ENCODE results near the gene AGMAT. TPM values are rescaled to one million over a fixed set of nuclear protein-coding genes. Genes with fewer than 3 reads are reported as not detected.

AGMAT gene
- total RNA-seq, 1 donor: 2.6 TPM

DNA sequence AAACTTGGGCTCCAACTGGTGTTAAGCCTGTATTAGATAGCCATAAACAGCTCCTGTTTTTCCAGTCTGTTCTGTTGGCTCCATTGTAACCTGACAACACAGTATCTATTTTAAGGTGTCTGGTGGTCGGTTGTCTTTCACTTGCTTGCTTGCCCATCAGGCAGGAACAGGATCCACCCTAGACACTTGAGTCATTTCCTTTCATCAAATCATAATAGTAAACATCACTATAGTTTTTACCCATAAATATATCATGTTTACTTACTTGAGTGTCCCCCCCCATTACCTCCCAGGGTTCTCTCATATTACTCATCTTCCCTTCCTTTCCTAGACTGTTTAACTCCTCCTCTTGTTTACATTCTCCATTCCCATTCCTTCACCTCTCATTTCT, 35.3 kb upstream of the AGMAT start:
- peak; percentile 84 for DNase-seq (ENCODE audit: low read depth)
- H3K4me3 ChIP-seq (ENCODE audit: low read depth, low read length): no peak overlapping the region
- TF ChIP-seq, protein P1, sequence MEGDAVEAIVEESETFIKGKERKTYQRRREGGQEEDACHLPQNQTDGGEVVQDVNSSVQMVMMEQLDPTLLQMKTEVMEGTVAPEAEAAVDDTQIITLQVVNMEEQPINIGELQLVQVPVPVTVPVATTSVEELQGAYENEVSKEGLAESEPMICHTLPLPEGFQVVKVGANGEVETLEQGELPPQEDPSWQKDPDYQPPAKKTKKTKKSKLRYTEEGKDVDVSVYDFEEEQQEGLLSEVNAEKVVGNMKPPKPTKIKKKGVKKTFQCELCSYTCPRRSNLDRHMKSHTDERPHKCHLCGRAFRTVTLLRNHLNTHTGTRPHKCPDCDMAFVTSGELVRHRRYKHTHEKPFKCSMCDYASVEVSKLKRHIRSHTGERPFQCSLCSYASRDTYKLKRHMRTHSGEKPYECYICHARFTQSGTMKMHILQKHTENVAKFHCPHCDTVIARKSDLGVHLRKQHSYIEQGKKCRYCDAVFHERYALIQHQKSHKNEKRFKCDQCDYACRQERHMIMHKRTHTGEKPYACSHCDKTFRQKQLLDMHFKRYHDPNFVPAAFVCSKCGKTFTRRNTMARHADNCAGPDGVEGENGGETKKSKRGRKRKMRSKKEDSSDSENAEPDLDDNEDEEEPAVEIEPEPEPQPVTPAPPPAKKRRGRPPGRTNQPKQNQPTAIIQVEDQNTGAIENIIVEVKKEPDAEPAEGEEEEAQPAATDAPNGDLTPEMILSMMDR (IDR thresholded peaks at IDR 0.05; ENCODE audit: insufficient read depth, low read depth, low read length): no peak

DNA sequence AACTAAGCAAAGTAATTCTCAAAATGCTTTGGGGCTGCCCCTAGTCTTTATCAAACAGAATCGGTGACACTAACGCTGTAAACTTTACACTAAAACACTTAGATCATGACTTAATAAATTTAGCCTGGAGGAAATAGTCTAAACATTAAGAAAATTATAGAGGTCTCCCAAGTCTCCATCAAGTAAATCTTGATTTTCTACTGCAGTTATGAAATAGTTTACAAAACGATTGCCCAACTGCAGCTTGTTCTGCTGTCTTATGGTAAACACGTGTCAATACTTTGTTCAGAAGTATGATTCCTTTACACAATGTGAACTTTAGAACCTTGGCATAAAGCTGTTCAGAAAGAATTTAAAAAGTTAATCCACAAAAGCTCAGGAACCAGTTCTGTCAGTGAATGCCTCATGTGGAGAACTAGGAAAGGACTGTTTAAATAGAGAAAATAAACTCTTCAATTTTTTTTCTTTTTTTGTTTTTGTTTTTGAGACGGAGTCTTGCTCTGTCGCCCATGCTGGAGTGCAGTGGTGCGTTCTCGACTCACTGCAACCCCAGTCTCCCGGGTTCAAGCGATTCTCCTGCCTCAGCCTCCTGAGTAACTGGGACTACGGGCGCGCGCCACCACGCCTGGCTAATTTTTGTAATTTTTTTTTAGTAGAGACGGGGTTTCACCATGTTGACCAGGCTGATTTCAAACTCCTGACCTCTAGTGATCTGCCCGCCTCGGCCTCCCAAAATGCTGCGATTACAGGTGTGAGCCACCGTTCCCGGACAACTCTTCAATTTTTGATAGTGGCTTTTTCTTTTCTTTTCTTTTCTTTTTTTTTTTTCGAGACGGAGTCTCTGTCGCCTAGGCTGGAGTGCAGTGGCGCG, 34.0 kb upstream of the AGMAT start:
- peak; percentile 97 for DNase-seq (ENCODE audit: low read depth)
- H3K4me3 ChIP-seq (ENCODE audit: low read depth, low read length): peak overlapping the region; percentile 99
- TF ChIP-seq, protein P1 (IDR thresholded peaks at IDR 0.05; ENCODE audit: insufficient read depth, low read depth, low read length): no peak

DNA sequence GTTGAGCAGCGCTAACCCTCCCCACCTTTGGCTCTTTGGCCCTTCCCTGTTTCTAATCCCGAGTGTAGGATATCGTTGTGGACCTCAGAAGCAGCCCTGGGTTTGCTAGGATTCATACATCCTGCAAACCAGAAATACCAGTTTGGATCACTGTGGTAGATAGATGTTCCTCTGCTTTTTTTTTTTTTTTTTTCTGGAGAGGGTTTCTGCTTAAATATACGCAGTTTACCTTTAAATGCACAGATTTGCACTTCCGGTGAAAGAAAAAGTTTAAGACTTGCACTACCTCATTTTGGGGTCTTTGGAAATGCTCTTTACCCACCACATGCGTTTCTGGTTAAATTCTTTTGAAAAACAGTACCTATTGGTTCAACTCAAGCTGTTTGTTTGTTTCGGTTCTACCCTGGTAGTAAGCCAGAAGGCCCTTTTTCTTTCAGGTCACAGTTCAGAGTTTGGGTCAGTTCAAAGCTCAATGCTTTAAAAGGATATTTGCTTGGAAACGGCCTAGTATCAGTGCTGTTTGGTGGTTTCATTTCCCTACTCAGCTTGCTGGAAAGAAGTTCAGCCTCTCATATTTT, 33.3 kb upstream of the AGMAT start:
- TF ChIP-seq, protein P1 (IDR thresholded peaks at IDR 0.05; ENCODE audit: insufficient read depth, low read depth, low read length): no peak
- H3K4me3 ChIP-seq (ENCODE audit: low read depth, low read length): peak overlapping the region; percentile 99
- peak; percentile 33 for DNase-seq (ENCODE audit: low read depth)

DNA sequence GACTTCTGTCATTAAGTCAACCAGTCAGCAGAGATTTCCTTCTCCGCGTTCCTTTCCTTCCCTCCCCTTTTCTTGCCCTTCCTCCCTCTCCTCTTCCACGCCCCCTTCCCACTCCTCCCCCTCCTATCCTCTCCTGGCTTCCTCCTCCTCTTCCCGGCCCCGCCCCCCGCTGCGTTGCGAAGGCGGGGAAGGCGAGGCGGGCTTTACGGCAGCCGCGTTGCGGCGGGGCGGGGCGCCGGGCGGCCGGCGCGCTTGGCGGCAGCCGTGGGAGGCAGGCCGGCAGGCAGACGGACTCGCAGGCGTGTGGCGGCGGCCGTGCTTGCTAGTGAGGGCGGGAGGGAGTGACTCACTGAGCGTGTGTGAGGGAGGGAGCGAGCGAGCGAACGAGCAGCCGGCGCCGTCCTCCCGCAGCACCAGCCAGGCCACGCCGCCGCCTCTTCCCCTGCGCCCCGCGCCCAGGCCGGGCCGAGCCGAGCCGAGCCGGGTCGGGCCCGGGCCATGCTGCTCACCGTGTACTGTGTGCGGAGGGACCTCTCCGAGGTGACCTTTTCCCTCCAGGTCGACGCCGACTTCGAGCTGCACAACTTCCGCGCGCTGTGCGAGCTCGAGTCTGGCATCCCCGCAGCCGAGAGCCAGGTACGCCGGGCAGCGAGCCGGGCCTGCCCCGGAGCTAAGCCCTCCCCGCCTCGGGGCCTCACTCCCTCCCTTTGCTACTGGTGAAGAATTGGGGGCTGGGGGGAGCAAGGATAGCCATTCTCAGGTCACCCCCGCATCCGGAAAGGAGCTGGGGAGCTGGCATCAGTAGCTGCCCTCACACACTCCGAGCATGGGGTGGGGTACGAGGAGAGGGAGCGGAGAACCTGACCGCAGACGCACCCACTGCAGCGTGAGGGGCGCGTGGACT, 32.6 kb upstream of the AGMAT start, which contains the start of gene DDI2:
TSS of gene DDI2 (plus strand) at position 286 of the 904 bp plus-strand sequence. CDS start at position 499, 213 bp downstream.
- TF ChIP-seq, protein P1 (IDR thresholded peaks at IDR 0.05; ENCODE audit: insufficient read depth, low read depth, low read length): no peak
- DNase-seq (ENCODE audit: low read depth): peak; percentile 98

DNA sequence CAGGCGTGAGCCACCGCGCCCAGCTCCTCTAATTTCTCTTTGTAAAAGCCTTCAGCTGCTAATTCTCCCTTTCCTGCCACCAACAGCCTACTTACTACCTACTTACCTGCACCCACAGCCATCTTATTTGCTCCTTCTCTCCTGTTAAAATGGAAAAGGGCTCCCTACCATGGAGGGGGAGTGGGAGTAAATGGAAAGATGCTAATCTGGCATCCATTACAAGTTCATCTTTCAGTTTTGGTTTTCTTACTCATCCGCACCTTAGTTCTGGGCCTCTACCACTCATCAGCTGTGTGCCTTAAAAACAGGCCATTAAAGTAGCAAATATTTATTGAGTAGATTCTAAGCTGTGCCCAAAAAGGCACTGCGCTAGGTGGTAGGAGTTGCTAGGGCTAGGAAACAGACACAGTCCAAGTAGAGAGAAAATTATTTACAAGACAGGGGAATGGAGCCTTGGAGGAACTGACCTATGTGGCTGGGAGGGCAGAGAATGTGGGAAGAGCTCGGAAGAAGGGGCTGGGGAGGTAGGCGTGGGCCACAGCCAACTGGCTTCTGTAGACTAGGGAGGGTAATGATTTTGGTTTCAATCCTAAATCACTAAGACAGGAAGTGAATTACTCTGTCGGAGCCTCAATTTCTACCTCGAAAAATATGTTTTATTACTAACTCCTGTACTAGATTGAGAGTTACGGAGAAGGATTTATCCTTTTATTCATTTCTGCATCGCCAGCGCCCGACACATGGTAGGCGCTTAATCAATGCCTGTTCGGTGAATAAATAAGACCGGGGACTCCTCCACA, 31.7 kb upstream of the AGMAT start:
- peak overlapping the region; percentile 68 for H3K4me3 ChIP-seq (ENCODE audit: low read depth, low read length)
- TF ChIP-seq, protein P1 (IDR thresholded peaks at IDR 0.05; ENCODE audit: insufficient read depth, low read depth, low read length): no peak
- peak; percentile 77 for DNase-seq (ENCODE audit: low read depth)

More for the DNA sequence above, 32.6 kb upstream of the AGMAT start, which contains the start of gene DDI2:
- H3K4me3 ChIP-seq (ENCODE audit: low read depth, low read length): peak within 1 kb of the TSS; percentile 99

DNA sequence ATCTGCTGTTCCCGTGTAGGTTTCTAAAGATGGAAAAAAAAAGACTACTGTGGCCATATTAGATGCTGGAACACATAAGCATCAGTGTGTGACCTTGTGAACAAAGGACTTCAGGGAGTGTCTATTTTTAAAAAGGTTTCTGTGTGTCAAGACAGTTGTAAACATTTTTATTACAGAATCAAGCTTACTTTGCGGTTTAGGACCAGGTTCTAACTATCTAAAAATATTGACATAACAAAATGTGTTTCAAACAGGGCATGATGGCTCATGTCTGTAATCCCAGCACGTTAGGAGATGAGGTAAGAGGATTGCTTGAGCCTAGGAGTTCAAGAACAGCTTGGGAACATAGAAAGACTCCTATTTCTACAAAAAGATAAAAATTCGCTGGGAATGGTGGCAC, 25.3 kb upstream of the AGMAT start:
- H3K4me3 ChIP-seq (ENCODE audit: low read depth, low read length): no peak overlapping the region
- DNase-seq (ENCODE audit: low read depth): peak; percentile 45
- TF ChIP-seq, protein P1 (IDR thresholded peaks at IDR 0.05; ENCODE audit: insufficient read depth, low read depth, low read length): no peak
